ENCODE data around the gene NMNAT3. TPM values are rescaled to one million over a fixed set of nuclear protein-coding genes. Genes with fewer than 3 reads are reported as not detected.

Gene NMNAT3
- polyA plus RNA-seq, 1 donor (not counting 4 experiments of a cell fraction or from before 2014, with no cell fraction given), result 1.6 TPM

GRCh38 chr3:139577909-139578308 is 99.9 kb downstream of the NMNAT3 start:
- Histone ChIP-seq H2AFZ (ENCODE audit: control insufficient read depth, low read length) (no peak overlapping the region), H4K20me1 (ENCODE audit: control insufficient read depth, extremely low read depth, insufficient read depth, low read length) (no peaks in the 10 kb centered on the region), H3K9me3 (ENCODE audit: control insufficient read depth, low read depth, low read length) (no peaks in the 10 kb centered on the region), H3K79me2 (ENCODE audit: control insufficient read depth, insufficient read depth, low read length) (no peaks in the 10 kb centered on the region), H3K9ac (ENCODE audit: control insufficient read depth, extremely low read depth, insufficient read depth, low read length) (no peak overlapping the region), H3K36me3 (ENCODE audit: control insufficient read depth in 2 of 2, extremely low read depth in 1 of 2, insufficient read depth in 2 of 2, low read length in 2 of 2) (no peaks in the 10 kb centered on the region), H3K27ac (ENCODE audit: control insufficient read depth, insufficient read depth, low read length) (no peak overlapping the region), H3K4me3 (ENCODE audit: control insufficient read depth in 2 of 3, extremely low read depth in 1 of 3, insufficient read depth in 2 of 3, low read depth in 1 of 3, low read length in 3 of 3) (no peak overlapping the region), H3K9me1 (ENCODE audit: control insufficient read depth, extremely low read depth, insufficient read depth, low read length) (no peaks in the 10 kb centered on the region), H3K4me1 (ENCODE audit: control insufficient read depth, extremely low read depth, insufficient read depth, low read length) (no peaks in the 10 kb centered on the region), H3K27me3 (ENCODE audit: control insufficient read depth, extremely low read depth, insufficient read depth, low read length) (no peaks in the 10 kb centered on the region), H3K4me2 (ENCODE audit: control insufficient read depth, extremely low read depth, insufficient read depth, low read depth, low read length) (no peak overlapping the region)
- DNase-seq (ENCODE audit: low read depth, low spot score) (no peak), FAIRE-seq (no peak)
- no peak for TF ChIP-seq EZH2 (IDR thresholded peaks at IDR 0.05; ENCODE audit: low read length)
- no peak for TF ChIP-seq CTCF (optimal IDR thresholded peaks at IDR 0.05 in 1 of 3, IDR thresholded peaks at IDR 0.05 in 1 of 3, conservative IDR thresholded peaks at IDR 0.05 in 1 of 3; ENCODE audit: extremely low read depth in 1 of 3, insufficient read depth in 2 of 3, low read length in 3 of 3)
- dilution Hi-C loops (cut with MboI; ENCODE audit: extremely low pct_ligation_motif_present, low sequenced_read_pairs), result no loop called here

GRCh38 chr3:139577346-139577745 is 100.4 kb downstream of the NMNAT3 start:
- no peaks in the 10 kb centered on the region for H3K9me3 ChIP-seq (ENCODE audit: control insufficient read depth, low read depth, low read length)
- FAIRE-seq (no peak), DNase-seq (ENCODE audit: low read depth, low spot score) (no peak)
- H3K4me2 ChIP-seq (ENCODE audit: control insufficient read depth, extremely low read depth, insufficient read depth, low read depth, low read length), result no peak overlapping the region
- H3K79me2 ChIP-seq (ENCODE audit: control insufficient read depth, insufficient read depth, low read length), result no peaks in the 10 kb centered on the region
- H3K9me1 ChIP-seq (ENCODE audit: control insufficient read depth, extremely low read depth, insufficient read depth, low read length), result no peaks in the 10 kb centered on the region
- no peaks in the 10 kb centered on the region for H3K36me3 ChIP-seq (ENCODE audit: control insufficient read depth in 2 of 2, extremely low read depth in 1 of 2, insufficient read depth in 2 of 2, low read length in 2 of 2)
- no peak overlapping the region for H3K4me3 ChIP-seq (ENCODE audit: control insufficient read depth in 2 of 3, extremely low read depth in 1 of 3, insufficient read depth in 2 of 3, low read depth in 1 of 3, low read length in 3 of 3)
- H3K4me1 ChIP-seq (ENCODE audit: control insufficient read depth, extremely low read depth, insufficient read depth, low read length), result no peaks in the 10 kb centered on the region
- no peak overlapping the region for H2AFZ ChIP-seq (ENCODE audit: control insufficient read depth, low read length)
- no peak overlapping the region for H3K9ac ChIP-seq (ENCODE audit: control insufficient read depth, extremely low read depth, insufficient read depth, low read length)
- H3K27me3 ChIP-seq (ENCODE audit: control insufficient read depth, extremely low read depth, insufficient read depth, low read length), result no peaks in the 10 kb centered on the region
- no peak for TF ChIP-seq CTCF (optimal IDR thresholded peaks at IDR 0.05 in 1 of 3, IDR thresholded peaks at IDR 0.05 in 1 of 3, conservative IDR thresholded peaks at IDR 0.05 in 1 of 3; ENCODE audit: extremely low read depth in 1 of 3, insufficient read depth in 2 of 3, low read length in 3 of 3)
- TF ChIP-seq EZH2 (IDR thresholded peaks at IDR 0.05; ENCODE audit: low read length), result no peak
- H3K27ac ChIP-seq (ENCODE audit: control insufficient read depth, insufficient read depth, low read length), result no peak overlapping the region
- dilution Hi-C loops (cut with MboI; ENCODE audit: extremely low pct_ligation_motif_present, low sequenced_read_pairs), result no loop called here
- H4K20me1 ChIP-seq (ENCODE audit: control insufficient read depth, extremely low read depth, insufficient read depth, low read length), result no peaks in the 10 kb centered on the region

Data from keratinocyte (primary cell).